ENCODE data around the gene TFPT. TPM values are rescaled to one million over a fixed set of nuclear protein-coding genes. Genes with fewer than 3 reads are reported as not detected.
A peak's percentile ranks its signal among the peaks of the same experiment; 100 is the strongest.

Gene TFPT
- polyA plus RNA-seq, 1 experiment: 12.3 TPM

DNA sequence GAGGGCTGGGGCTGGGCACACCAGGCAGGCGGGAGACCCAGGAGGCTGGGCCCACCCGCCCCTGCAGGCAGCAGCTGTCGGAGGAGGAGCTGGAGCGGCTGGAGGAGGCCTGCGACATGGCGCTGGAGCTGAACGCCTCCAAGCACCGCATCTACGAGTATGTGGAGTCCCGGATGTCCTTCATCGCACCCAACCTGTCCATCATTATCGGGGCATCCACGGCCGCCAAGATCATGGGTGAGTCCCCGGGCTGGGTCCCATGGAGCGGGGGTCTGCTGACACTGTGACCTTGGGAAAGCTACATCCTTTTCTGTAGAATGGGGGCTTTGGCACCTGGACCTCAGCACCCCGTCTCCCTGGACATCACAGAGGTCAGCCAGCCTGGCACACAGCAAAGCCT lies 8.2 kb upstream of the TFPT start:
- Histone ChIP-seq H3K27ac (ENCODE audit: low read depth, low read length) (no peak overlapping the region), H3K9me3 (ENCODE audit: control insufficient read depth, insufficient read depth, low read length) (no peaks in the 10 kb centered on the region; the same call in 1 of the 2 replicates), H3K4me3 (ENCODE audit: low read depth, low read length) (no peak overlapping the region), H3K27me3 (ENCODE audit: control insufficient read depth, insufficient read depth, low read length) (no peaks in the 10 kb centered on the region)
- ChIA-PET POLR2A (interaction anchor here (0.7 to 1.4 kb wide), 2 partner anchors 14 to 27 kb away, joined by 3 read pairs; partner anchors contain the start of gene CNOT3), CTCF (no interaction called here)
- no peak for DNase-seq (ENCODE audit: low read depth, low spot score)
- no peak for TF ChIP-seq CTCF (IDR thresholded peaks at IDR 0.05; ENCODE audit: low read depth, low read length)

- Histone ChIP-seq H3K9me3 (ENCODE audit: control insufficient read depth, insufficient read depth, low read length) (no peaks in the 10 kb centered on the region; the same call in 1 of the 2 replicates), H3K27ac (ENCODE audit: low read depth, low read length) (no peak overlapping the region), H3K27me3 (ENCODE audit: control insufficient read depth, insufficient read depth, low read length) (no peaks in the 10 kb centered on the region), H3K4me3 (ENCODE audit: low read depth, low read length) (no peak overlapping the region)
- DNase-seq (ENCODE audit: low read depth, low spot score): no peak
- CTCF ChIA-PET: no interaction called here
- POLR2A ChIA-PET: interaction anchor here (0.6 kb wide), 1 partner anchor 37 kb away, joined by 4 read pairs; no protein-coding TSS in a partner anchor
- no peak for TF ChIP-seq CTCF (IDR thresholded peaks at IDR 0.05; ENCODE audit: low read depth, low read length)
Observed at GRCh38 chr19:54121259-54121658, 5.8 kb upstream of the TFPT start.

DNA sequence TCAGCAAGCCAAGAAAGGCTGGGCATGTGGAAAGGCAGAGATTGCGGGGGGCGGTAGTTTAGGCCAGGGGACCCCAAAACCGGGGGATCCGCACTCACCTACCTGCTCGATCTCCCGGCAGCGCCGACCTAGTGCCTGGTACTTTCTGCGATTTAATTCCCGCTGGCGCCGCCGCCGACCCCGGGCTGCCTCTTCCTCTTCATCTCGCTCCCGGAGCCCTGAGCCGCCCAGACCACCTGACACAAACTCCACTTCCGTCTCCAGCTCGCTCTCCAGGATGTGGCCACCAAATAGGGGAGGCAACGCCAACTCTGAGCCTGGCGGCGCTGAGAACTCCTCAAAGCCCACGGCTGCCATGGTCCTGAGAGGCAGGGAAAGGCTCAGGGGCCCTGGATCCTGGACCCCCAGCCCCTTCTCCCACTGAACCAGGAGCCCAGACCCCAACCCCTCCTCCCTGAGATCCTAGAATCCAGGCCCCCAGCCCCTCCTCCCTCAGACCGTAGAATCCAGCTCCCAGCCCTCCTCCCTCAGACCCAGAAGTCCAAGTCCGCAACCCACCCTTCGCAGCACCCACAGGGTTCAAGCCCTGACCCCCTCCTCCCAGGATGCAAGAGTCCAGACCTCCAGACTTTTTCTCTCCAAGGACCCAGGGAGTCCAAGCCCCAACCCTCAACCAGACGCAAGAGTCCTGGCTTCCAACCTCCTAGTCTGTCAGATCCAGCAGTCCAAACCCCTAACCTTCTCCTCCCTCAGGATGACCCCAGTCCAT lies 933 bp downstream of the TFPT start:
- Histone ChIP-seq H3K9me3 (ENCODE audit: control insufficient read depth, insufficient read depth, low read length) (no peaks in the 10 kb centered on the region), H3K4me3 (ENCODE audit: low read depth, low read length) (peak overlapping the region; percentile 73), H3K27me3 (ENCODE audit: control insufficient read depth, insufficient read depth, low read length) (no peaks in the 10 kb centered on the region), H3K27ac (ENCODE audit: low read depth, low read length) (no peak overlapping the region)
- ChIA-PET POLR2A (interaction anchor here (0.8 to 2.4 kb wide), 8 partner anchors 11 to 334 kb away, joined by 3 to 16 read pairs (median 6); partner anchors contain the start of genes CNOT3, LENG1, LENG8 and MYADM), CTCF (interaction anchor here (0.6 to 1.1 kb wide), 2 partner anchors 92 to 974 kb away, joined by 3 to 4 read pairs; no protein-coding TSS in a partner anchor)
- TF ChIP-seq CTCF (IDR thresholded peaks at IDR 0.05; ENCODE audit: low read depth, low read length): no peak
- DNase-seq (ENCODE audit: low read depth, low spot score): no peak

DNA sequence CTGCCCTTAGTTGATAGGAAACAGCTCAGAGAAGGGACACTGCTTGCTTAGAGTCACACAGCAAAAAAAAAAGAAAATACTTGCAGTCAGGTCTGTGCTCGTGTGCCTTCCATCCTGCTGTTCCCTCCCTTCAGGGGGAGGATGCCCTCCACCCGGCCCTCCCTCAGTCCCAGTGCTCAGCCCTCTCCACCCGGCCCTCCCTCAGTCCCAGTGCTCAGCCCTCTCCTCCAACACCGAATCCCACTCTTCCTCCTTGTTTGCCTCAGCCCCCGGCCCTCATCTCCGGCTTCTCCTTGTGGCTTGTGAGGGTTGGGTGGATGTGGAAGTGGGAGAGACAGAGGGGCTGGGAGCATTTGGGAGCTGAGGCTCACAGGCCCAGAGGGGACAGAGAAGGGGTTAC lies 5.8 kb downstream of the TFPT start:
- CTCF ChIA-PET: no interaction called here
- Histone ChIP-seq H3K27me3 (ENCODE audit: control insufficient read depth, insufficient read depth, low read length) (no peaks in the 10 kb centered on the region), H3K4me3 (ENCODE audit: low read depth, low read length) (no peak overlapping the region), H3K27ac (ENCODE audit: low read depth, low read length) (no peak overlapping the region), H3K9me3 (ENCODE audit: control insufficient read depth, insufficient read depth, low read length) (no peaks in the 10 kb centered on the region)
- POLR2A ChIA-PET: interaction anchor here (2.2 kb wide), 1 partner anchor 28 kb away, joined by 6 read pairs; the partner anchor contains the start of gene CNOT3
- no peak for DNase-seq (ENCODE audit: low read depth, low spot score)
- no peak for TF ChIP-seq CTCF (IDR thresholded peaks at IDR 0.05; ENCODE audit: low read depth, low read length)

DNA sequence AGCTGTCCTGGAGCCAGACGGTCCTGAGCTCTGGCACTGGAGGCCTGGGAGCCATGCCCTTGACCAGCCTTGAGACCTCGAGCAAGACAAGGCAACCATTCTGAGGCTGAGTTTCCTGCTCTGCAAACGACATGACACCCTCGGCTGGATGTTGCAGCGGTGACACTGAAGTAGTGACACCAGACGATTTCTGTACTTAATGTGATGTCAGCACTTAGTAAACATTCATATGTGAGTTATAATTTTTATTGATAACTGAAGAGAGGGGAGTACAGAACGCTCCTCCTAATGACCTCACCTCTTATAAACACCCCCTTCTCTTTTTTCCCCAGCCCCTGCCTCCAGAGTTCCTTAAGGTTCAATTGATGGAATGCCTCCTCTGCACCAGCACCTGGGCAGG lies 7.0 kb downstream of the TFPT start:
- CTCF ChIA-PET: no interaction called here

More for the DNA sequence above, 7.0 kb downstream of the TFPT start:
- DNase-seq (ENCODE audit: low read depth, low spot score): no peak
- POLR2A ChIA-PET: interaction anchor here (2.2 kb wide), 1 partner anchor 29 kb away, joined by 6 read pairs; the partner anchor contains the start of gene CNOT3
- H3K9me3 ChIP-seq (ENCODE audit: control insufficient read depth, insufficient read depth, low read length): no peaks in the 10 kb centered on the region
- no peak overlapping the region for H3K27ac ChIP-seq (ENCODE audit: low read depth, low read length)
- no peak overlapping the region for H3K4me3 ChIP-seq (ENCODE audit: low read depth, low read length)
- TF ChIP-seq CTCF (IDR thresholded peaks at IDR 0.05; ENCODE audit: low read depth, low read length): no peak
- H3K27me3 ChIP-seq (ENCODE audit: control insufficient read depth, insufficient read depth, low read length): no peaks in the 10 kb centered on the region

Data from AG04450 (cell line).